HG03045 (cell line): Measurements from ENCODE around the gene DVL2.
"Not testable (repeated sequence)": the region's sequence is repeated elsewhere in the genome, so short reads cannot be mapped to it uniquely, and the experiment has no call there.

Source experiments
- ATAC-seq: cut with Tn5 transposase; IDR thresholded peaks from one replicate; pipeline ENCODE4 v1.9.1; 2021; ENCODE audit warnings: mild to moderate bottlenecking, moderate library complexity; ENCODE audit not compliant: unreplicated experiment

Gene DVL2

DNA sequence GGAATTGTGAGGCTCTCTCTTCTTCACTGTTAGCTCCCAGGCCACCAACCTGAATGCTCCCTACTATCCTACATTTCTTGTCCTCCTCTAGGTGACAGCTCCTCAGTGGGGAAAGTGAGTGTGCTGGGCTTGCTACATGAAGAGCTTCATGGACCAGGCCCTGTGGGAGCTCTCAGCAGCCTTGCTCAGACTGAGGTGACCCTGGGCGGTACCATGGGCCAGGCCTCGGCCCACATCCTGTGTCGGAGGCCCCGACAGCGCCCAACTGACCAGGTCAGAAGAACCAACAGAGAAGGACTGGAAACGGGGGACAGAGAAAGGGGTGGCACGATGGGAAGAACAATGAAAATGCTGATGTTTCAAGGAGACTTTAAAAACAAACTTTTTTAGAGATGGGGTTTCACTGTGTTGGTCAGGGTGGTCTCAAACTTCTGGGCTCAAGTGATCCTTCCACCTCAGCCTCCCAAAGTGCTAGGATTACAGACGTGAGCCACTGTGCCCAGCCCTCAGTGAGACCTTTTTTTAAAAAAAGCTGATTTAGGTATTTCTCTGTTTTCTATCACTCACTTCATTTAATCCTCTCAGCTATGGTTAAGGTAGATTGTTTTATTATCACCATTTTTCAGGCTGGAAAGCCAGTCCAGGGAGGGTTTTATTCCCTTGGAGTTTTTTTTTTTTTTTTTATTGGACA is 22.6 kb upstream of the DVL2 start:
- no peak for ATAC-seq

DNA sequence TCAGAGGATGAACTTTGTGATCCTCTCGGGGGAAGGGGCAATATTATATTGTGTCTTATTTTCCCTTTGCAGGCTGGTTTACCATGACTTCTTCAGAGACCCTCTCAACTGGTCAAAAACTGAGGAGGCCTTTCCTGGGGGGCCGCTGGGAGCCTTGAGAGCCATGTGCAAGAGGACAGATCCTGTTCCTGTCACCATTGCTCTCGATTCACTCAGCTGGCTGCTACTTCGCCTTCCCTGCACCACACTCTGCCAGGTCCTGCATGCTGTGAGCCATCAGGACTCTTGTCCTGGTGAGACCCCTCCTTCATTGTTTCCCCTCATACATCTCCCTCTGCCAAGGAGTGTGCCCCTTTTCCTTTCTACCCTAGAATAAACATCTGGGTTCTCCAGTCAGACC is 20.2 kb upstream of the DVL2 start:
- no peak for ATAC-seq

DNA sequence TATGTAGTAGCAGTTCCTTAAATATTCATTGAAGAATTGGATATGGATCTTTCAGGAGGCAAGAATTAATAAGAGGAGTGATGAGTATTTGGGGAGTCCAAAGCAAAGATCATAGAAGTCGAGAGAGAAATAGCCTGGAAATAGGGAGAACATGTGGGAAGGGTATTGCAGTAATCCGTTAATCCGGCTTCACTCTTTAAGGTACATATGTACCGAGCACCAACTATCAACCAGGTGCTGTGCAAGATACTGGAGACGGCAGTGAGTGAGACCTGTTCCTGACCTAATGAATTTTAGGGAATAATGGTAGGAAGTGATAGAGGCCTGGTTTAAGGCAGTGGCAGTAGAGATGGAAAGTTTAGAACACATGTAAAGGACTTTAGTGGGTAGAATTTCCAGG is 18.8 kb upstream of the DVL2 start:
- no peak for ATAC-seq

DNA sequence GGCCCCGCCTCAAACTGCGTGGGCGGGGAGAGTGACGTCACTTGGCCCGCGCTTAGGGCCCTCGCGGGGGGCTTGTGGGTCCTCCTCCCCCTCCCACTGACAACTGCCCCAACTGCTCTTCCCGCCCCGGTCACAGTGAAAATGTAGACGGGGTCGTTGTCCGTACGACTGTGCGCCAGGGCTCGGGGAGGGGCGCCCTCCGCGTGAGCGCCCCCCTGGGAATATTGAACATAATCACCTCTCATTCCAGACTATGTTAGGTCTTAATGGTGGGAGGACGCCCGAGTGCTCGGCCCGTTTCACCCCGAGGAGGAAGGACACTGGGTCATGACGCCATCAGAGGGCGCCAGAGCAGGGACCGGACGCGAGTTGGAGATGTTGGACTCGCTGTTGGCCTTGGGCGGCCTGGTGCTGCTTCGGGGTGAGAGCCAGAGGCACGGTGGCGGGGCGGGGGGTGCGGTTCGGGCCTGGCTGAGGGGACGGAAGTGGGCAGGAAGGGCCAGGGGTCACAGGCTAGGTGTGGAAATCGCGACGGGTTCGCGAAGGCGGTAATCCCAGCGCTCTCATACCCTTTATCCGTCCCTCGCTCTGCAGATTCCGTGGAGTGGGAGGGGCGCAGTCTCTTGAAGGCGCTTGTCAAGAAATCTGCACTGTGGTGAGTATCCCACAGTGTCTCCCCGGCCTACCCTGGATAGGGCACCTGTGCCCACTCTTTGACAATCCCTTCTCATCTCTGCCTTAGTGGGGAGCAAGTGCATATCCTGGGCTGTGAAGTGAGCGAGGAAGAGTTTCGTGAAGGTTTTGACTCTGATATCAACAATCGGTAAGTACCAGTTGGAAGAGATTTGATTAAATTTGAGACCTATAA is 18.1 kb upstream of the DVL2 start, which contains the start of gene ELP5:
Gene ELP5, plus strand, starts transcription at position 40 of the 868 bp plus-strand sequence. Its CDS starts 336 bp downstream, at position 376.
- peak; percentile 52 for ATAC-seq

DNA sequence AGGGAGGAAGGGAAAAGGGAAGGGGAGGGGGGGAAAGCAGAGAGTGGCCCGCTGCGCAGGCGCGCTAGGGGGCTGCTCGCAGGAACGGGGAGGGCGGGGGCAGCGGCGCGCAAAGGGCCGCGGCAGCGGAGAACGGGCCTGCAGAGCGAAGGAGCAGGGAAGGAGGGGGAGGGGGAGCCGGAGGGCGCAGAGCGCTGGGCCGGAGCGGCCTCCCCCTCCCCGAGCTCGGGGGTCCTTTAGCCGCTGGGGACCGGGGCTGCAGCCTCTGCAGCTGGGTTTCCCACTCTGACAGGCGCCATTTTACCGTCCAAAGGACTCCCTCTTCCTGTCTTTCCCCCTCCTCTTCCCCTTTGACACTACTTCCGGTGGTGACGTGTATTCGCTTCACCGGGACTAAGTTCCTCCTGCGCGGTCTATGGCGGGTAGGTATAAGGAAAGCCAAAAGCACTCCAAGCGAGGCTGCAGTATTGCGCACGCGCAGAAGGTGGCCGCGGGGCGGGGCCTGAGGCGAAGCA is 17.4 kb upstream of the DVL2 start, which contains the start of gene CTDNEP1:
Gene CTDNEP1, minus strand, starts transcription at position 74 of the 515 bp plus-strand sequence. CDS start 438 bp downstream, outside the sequence.
- peak; percentile 77 for ATAC-seq

DNA sequence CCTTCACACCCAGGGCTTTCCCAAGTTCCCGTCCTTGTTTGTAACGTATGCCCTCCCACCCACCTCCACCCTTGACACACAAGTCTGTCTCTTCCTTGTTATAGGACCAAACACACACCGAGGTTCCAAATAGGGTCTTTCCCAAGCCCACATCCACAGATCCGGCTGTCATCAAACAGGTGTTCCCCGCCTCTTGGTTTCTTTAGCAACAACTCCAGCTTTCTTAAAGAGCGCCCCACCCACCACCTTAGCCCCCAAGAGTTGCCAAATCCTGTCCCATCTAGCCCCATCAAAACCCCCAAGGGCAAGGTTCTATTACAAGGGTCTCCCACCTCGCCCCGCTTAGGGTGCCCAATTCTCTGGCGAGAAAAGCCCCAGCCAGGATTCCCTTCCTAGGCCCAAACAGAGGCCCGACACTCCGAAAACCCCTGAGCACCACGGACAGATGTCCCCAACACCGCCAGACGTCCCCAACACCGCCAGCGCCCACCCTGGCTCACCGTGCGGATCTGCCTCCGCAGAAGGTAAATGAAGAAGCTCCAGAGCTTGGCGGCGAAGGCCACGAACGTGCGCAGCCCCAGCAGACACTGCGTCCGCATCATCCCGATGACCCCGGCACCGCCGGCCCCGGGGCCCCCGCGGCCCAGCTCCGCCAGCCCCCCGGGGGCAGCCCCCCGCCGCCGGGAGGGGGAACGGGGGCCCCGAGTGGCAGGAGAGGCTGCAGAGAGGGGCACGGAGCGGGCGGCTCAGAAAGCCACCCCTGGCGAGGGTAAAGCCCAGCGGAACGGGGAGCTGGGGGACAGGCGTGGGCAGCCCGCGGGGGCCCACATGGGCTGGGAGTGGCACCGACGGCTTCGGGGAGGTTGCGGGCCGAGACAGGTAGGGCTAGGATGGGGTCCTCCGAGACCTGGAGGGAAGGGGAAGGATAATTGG is 16.6 kb upstream of the DVL2 start:
- peak; percentile 6 for ATAC-seq

DNA sequence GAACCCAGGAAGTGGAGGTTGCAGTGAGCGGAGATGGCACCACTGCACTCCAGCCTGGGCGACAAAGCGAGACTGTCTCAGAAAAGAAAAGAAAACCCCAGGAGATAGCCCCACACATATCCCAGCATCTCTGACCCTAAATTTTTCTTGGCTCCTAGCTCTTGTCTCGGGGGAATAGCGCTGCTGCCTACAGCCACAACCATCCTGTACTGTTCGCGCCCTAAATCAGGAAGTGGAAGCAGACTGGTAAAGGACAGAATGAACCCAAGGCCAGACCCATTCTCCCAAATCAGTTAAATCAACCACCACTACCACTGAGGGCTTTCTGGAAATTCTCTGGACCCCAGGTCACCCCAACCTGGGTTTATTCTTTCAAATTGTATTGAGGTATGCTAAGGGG is 15.5 kb upstream of the DVL2 start:
- no peak for ATAC-seq

DNA sequence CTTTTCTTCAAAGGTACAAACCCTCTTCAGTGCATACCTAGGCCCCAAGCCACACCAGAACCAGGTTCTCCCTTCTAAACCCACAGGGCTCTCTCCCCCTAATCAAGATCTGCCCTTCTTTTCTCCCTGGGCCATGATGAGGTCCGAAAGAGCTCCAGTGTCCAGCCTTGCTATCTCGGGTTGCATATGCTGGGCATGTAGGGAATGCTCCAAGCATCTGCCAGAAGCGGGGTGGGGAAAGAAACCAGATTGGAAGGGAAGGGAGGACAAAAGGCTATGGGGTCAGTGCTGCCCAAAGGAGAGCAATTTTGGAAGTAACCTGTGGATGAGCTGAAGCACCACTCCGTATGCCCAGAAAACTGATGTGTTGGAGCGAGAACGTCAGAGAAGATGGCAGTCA is 14.9 kb upstream of the DVL2 start:
- ATAC-seq = no peak

DNA sequence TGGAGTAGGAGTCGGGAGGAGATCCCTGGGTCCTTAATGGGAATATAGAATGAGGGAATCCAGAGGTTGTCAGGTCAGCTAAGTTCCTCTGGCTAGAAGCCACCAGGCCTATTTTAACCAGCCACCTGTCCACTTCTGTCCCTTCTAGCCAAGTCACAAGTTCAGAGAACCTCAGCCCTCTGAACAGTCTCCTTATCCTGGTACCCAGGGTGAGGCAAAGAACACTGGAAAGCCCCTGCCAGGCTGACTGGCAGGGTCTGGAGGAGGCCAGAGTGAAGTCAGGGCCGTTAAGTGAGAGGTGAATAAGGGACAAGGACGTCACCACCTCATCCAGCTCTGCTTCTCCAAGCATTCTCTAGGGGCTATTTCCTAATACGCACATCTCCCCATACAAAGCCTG is 14.5 kb upstream of the DVL2 start:
- ATAC-seq = no peak

DNA sequence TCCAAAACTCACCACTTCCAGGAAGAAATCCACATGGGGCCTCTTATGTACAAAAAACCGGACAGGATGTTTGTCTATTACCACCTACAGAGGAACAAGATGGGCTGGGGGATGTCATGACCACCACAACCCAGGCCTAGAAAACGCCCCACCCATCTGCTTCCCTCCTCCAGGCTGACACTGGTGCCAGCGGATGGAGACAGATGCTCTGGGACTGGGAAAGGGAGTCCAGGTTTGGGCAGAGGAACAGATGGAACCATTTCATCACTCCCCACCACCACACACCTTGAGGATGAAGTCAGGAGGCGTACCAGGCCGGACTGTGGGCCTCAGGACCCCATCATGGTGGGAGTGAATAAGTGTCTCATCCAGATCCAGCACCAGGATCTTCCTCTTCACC is 12.5 kb upstream of the DVL2 start:
- ATAC-seq = no peak

DNA sequence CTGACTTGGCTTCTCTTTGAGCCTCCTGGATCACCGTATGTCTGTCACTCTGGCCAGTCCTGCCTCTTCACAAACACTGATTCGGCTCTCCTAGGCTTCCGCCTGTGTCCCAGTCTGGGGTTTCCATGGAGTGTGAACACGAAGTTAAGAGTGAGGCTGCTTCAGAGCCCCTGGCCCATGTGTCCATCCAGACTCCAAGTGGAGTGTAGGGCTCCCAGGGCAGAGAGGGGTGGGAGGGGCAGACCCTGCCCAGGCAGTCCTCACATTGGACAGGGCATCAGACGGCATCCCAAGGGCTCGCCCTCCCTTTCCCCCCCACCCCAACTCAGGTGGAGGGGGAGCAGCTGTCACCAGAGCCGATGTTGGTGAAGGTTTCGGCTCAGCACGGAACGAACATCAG is 9.5 kb upstream of the DVL2 start:
- ATAC-seq = not testable (repeated sequence)

DNA sequence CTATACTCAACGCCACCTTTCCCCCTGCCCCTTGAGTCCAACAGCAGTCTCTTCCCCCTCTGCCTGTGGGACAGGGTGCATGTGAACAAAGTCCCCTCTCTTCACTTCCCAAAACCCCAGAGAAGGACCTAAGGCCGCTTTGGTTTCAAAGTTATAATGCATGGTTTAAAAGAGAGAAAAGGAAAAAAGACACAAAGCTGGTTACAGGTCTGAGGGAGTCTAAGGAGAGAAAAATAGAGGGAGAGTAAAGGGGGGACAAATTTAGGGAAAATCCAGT is 9.1 kb upstream of the DVL2 start:
- ATAC-seq = no peak

DNA sequence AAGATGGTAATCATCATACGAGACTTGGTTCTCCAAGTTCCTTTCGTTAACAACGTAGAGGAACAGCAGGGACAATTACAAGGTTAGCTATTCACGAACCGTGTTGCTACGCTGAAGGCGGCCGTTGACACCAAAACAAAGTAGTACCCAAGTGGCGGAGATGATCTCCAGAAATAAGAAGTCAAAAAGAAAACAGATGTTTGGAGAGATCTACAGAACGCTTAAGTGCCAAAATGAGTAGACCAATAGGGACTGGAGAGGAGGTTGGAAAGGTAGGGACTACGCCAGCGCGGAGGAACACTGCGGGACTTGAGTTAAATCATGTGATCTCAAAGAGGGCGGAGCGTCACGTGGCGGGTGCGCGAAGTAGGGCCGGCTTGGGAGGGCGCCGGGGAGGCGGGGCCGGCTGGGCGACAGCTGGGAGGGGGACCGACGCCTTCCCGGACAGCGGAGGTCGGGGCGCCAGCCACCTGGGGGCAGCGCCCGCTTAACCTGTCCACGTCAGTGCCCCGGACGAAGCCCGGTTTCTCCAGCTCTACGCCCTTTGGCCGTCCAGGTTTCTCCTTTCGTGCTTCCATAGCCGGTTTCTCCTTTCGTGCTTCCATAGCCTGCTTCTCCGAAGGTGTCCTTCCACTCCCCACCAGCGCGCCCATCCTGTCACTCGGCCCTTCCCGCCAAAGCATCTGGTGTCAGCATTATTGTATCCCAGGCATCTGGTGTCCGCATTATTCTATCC is 8.6 kb upstream of the DVL2 start:
- ATAC-seq = peak; percentile 47

DNA sequence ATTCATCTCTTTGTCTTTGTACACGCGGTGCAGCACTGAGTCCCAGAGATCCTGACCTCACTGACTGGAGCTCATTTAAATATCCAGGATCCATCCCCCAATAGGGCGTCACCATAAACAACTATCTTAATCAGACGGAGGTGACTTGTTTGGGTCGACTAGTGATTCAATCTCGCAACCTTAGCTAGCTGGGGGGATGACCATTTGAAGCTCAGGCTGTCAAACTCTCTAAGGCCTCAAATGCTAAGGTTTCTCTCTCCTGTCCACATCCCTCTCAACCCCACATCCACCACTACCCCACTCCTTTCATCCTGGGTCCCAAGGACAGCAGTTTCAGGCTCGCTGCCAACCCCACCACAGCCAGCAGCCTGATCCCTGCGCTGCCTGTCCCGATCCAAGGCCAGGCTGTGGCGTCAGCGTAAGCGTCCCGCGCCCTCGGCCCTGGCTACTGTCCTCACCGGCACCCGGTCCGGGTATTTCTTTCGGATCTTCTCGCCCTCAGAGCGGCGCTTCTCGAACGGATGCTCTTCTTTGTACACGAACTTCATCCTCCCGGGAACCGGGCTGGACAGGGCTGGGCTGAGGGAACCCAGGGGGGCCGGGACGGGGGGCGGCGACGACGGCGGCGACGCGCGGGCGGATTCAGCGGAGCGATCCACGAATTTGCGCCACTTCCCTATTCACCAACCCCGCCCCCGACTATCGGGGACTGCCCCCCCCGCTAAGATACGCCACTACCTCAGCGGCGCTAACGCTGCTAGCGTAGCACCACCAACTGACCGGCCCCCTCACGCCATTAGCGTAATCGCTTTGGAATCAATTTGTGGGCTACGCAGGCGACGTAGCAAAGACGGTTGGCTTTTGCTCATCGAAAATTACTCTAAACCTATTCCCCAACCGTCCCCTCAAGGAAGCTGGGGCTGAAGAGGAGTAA is 7.7 kb upstream of the DVL2 start, which contains the start of gene GABARAP:
Gene GABARAP, minus strand, starts transcription at position 667 of the 934 bp plus-strand sequence. Its CDS starts 119 bp downstream, at position 548.
- peak; percentile 34 for ATAC-seq

DNA sequence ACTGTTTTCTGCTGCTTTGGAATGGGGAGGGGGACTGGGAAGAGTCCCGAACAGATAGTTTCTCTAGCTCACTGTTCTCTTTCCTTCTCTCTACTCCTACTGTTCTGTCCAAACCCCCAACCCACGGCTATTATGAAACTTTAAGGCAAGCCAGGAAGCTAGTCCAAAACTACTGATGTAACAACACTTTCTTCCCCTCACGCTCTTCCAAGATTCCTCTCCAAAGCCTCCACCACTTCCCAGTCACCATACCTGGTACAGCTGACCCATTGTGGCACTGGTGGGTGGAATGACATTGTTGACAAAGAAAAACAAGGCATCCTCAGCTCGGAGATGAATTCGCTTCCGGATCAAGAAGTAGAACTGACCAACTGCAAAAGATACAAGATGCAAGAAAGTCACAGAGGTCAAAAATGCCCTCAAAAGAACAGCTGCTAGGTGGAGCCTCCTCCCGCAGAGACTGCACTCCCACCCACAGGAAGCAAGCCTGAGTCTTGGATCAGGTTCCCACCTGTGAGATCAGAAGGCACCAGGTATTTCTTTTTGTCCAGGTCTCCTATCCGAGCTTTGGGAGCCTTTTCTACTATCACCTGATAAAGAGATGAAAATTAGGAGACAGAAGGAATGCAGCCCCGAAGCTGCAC is 6.9 kb upstream of the DVL2 start:
- ATAC-seq = no peak

DNA sequence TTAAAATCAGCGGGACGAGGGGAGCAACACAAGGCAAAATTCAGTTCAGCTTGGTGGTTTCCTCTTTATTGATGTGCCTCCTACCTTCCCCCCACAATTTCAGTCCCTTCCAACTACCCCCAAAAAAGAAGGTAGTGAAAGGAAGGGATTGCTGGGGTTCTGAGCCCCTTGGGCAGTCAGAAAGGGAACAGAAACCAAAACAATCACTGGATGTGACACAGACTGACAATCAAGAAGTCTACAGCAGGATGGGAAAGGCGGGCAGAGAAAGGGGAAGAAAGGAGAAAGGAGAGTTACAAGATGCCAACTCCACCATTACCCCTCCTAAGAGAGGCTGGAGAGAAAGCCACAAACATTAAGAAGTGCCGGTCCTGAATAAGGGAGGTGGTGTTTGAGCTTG is 6.1 kb upstream of the DVL2 start:
- no peak for ATAC-seq

DNA sequence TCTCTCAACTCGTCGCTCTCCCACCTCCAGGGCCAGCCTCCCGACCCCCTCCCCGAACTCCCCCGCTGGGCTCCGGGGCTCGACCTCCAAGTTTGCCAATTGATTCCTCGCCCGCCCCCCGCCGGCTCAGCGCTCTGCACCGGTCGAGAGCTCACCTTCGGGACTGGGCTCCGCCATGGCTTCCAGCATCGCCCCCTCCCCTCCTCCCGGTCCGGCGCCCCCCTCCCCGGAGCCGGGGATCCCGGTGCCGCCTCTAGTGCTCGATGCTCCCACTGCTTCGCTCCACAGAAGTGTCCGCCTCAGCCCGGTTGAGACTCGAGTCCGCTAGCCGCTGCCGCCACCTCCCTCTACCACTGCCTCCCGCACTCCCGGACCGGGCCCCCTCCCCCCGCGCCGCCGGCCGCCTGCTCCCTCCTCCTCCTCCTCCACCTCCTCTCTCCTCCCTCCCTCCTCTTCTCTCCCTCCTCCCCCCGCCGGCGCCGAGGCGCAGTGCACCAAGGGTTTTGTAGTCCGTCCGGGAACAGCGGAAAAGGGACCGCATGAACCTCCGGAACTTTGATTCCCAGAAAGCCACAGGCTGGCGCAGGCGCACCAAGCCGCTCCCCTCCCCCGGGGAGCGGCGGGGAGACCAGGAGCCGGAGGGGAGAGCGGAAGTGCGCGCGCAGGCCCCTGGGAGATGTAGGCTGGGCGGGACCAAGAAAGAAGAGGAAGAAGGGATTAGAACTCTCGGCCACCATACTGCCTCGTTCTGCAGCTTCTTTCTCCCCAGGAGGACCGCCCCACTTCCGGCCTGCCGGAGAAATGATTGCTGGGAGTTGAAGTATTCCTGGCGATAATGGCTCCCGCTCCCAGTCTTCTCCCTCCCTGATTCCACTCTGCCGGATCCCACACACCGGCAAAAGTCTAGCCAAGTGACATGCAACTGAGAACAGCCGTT is 5.0 kb upstream of the DVL2 start, which contains the start of gene PHF23:
Gene PHF23, minus strand, starts transcription at position 367 of the 937 bp plus-strand sequence. Its CDS starts 178 bp downstream, at position 189.
- ATAC-seq = peak; percentile 48
